MCF 10A (cell line): ENCODE measurements around the gene WLS. TPM values are rescaled to one million over a fixed set of nuclear protein-coding genes. Genes with fewer than 3 reads are reported as not detected.

Source experiments
- BruUV-seq: library from RNA; stranded (reverse); fragments of 400-500 nt; replicated peaks from 2 replicates; lab custom pipeline; 2021; lab: Mats Ljungman, UMichigan
- CTCF ChIA-PET: fragments of 300-600 bp; sonication (Branson Sonifier 250); formaldehyde crosslinking; extraction: SDS; loops from one replicate; lab custom pipeline; 2021; ENCODE audit warnings: antibody characterized with exemption, inconsistent platforms; lab: Yijun Ruan, JAX
- POLR2A ChIA-PET: fragments of 300-600, 350-650 bp; sonication (Branson Sonifier 250); formaldehyde crosslinking; extraction: SDS; loops from one replicate; lab custom pipeline; 2020; ENCODE audit warnings: antibody characterized with exemption, inconsistent platforms; lab: Yijun Ruan, JAX
- DNase-seq: peaks from one replicate; pipeline ENCODE4 v3.0.0-alpha.2; 2018; ENCODE audit not compliant: unreplicated experiment
- H3K27ac Mint-ChIP-seq: one replicate; pipeline ENCODE4 v1.8.0; 2022; ENCODE audit warnings: mild to moderate bottlenecking, low read depth, mixed read lengths; ENCODE audit not compliant: unreplicated experiment
- H3K27me3 Mint-ChIP-seq: one replicate; pipeline ENCODE4 v1.8.0; 2022; ENCODE audit warnings: mixed read lengths; ENCODE audit not compliant: insufficient read depth, unreplicated experiment
- H3K36me3 Mint-ChIP-seq: one replicate; pipeline ENCODE4 v1.8.0; 2022; ENCODE audit warnings: mild to moderate bottlenecking, moderate library complexity, mixed read lengths; ENCODE audit not compliant: insufficient read depth, unreplicated experiment
- H3K4me1 Mint-ChIP-seq: one replicate; pipeline ENCODE4 v1.8.0; 2022; ENCODE audit warnings: mixed read lengths; ENCODE audit not compliant: insufficient read depth, unreplicated experiment
- H3K4me3 Mint-ChIP-seq: one replicate; pipeline ENCODE4 v1.8.0; 2022; ENCODE audit warnings: mild to moderate bottlenecking, moderate library complexity, mixed read lengths; ENCODE audit not compliant: unreplicated experiment
- H3K9me3 Mint-ChIP-seq: one replicate; pipeline ENCODE4 v1.8.0; 2022; ENCODE audit warnings: mixed read lengths; ENCODE audit not compliant: unreplicated experiment
- CTCF ChIP-seq: fragments of 200-600 bp; IDR thresholded peaks from one replicate; pipeline ENCODE4 v1.8.0; 2022; ENCODE audit warnings: antibody characterized with exemption, mild to moderate bottlenecking; ENCODE audit not compliant: unreplicated experiment
- intact Hi-C: fragments of 100-400 bp; cut with micrococcal nuclease; formaldehyde crosslinking; loops from 2 replicates; pipeline ENCODE4 v1.14.1; 2022
- total RNA-seq: library from RNA; stranded (reverse); gene quantifications from 2 replicates; pipeline ENCODE4 v1.2.3, GENCODE V29; 2022

WLS gene
- total RNA-seq, 1 experiment from 2014 or later: 37.8 TPM

DNA sequence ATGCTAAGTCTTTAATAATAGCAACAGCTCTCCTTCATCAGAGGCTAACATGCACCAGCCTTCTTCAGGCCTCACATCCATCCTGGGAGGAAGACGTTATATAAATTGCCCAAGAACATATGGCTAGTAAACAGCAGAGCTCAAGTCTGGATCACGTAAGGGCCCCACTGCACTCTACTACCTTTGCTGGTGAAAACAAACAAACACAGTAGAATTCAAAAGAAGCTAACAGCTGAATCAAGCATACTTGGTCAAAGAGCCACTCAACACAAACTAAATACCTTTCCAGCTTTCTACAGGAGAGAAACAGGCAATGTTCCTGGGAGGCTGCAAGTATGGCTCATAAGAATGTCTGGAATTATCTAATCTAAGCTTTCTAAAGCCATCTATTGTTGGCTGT is 66.0 kb downstream of the WLS start:
- intact Hi-C loops: no loop called here

GRCh38 chr1:68165665-68166064 is 66.7 kb downstream of the WLS start:
- H3K9me3 Mint-ChIP-seq: no peaks in the 10 kb centered on the region
- TF ChIP-seq CTCF: no peak
- intact Hi-C loops: no loop called here
- POLR2A ChIA-PET: interaction anchor here (0.7 kb wide), 1 partner anchor 60 kb away, joined by 3 read pairs; no protein-coding TSS in a partner anchor
- H3K27ac Mint-ChIP-seq: no peak overlapping the region
- CTCF ChIA-PET: interaction anchor here (0.6 to 1.3 kb wide), 2 partner anchors 34 to 46 kb away, joined by 3 to 4 read pairs; no protein-coding TSS in a partner anchor
- DNase-seq: no peak
- H3K4me3 Mint-ChIP-seq: no peak overlapping the region
- H3K4me1 Mint-ChIP-seq: no peaks in the 10 kb centered on the region
- H3K27me3 Mint-ChIP-seq: no peaks in the 10 kb centered on the region
- H3K36me3 Mint-ChIP-seq: peaks cover 6% of the 10 kb centered on the region
- BruUV-seq: no TSS peak

More for the DNA sequence above, 66.0 kb downstream of the WLS start:
- no peaks in the 10 kb centered on the region for H3K4me1 Mint-ChIP-seq
- no peak for TF ChIP-seq CTCF
- H3K4me3 Mint-ChIP-seq: no peak overlapping the region
- H3K27ac Mint-ChIP-seq: no peak overlapping the region
- no peaks in the 10 kb centered on the region for H3K9me3 Mint-ChIP-seq
- no peaks in the 10 kb centered on the region for H3K27me3 Mint-ChIP-seq
- CTCF ChIA-PET: interaction anchor here (0.6 to 1.0 kb wide), 4 partner anchors 11 to 177 kb away, joined by 3 to 4 read pairs (median 3); no protein-coding TSS in a partner anchor
- POLR2A ChIA-PET: interaction anchor here (0.7 to 0.9 kb wide), 2 partner anchors 60 to 64 kb away, joined by 3 read pairs; no protein-coding TSS in a partner anchor
- BruUV-seq: no TSS peak
- peaks cover 6% of the 10 kb centered on the region for H3K36me3 Mint-ChIP-seq
- DNase-seq: no peak

GRCh38 chr1:68164918-68165317 is 67.4 kb downstream of the WLS start:
- no peak for DNase-seq
- TF ChIP-seq CTCF: no peak
- CTCF ChIA-PET: interaction anchor here (0.6 to 1.3 kb wide), 3 partner anchors 16 to 140 kb away, joined by 3 to 4 read pairs (median 4); no protein-coding TSS in a partner anchor
- intact Hi-C loops: no loop called here
- no TSS peak for BruUV-seq
- Mint-ChIP-seq H3K9me3 (no peaks in the 10 kb centered on the region), H3K4me1 (no peaks in the 10 kb centered on the region), H3K4me3 (no peak overlapping the region), H3K27ac (no peak overlapping the region), H3K27me3 (no peaks in the 10 kb centered on the region), H3K36me3 (peaks cover 6% of the 10 kb centered on the region)
- POLR2A ChIA-PET: no interaction called here

DNA sequence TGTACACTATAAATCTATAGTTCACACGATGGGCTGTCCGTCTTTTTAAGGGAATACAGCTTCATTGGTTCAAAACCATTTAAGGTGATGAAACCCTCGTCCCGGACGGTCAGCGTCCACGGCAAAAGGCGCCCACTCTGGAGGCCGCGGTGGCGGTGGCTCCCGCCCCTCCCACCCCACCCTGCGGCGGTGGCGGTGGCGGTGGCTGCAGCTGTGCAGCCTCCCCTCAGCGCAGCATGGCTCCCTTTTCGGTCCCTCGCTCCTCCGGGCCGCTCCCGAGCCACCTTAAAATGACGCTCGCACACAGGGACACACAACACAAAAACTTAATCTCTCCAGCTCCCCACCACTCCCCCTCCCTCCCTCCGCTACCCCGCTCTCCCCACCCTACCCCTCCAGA is 69.1 kb downstream of the WLS start:
- no TSS peak for BruUV-seq
- Mint-ChIP-seq H3K27ac (no peak overlapping the region), H3K4me1 (no peaks in the 10 kb centered on the region), H3K4me3 (no peak overlapping the region), H3K27me3 (no peaks in the 10 kb centered on the region), H3K9me3 (no peaks in the 10 kb centered on the region), H3K36me3 (peaks cover 6% of the 10 kb centered on the region)
- DNase-seq: no peak
- ChIA-PET POLR2A (no interaction called here), CTCF (interaction anchor here (0.6 to 1.0 kb wide), 3 partner anchors 10 to 179 kb away, joined by 3 read pairs; no protein-coding TSS in a partner anchor)
- TF ChIP-seq CTCF: no peak
- intact Hi-C loops: no loop called here
